GM12878 (cell line): Measurements from ENCODE around the gene MUC5AC. TPM values are rescaled to one million over a fixed set of nuclear protein-coding genes. Genes with fewer than 3 reads are reported as not detected.

ENCODE experiments used
- ATAC-seq: fragments of 200-7000 bp; cut with Tn5 transposase; 3 replicates; pipeline ENCODE4 v1.9.1; 2020; ENCODE audit warnings: mild to moderate bottlenecking, moderate library complexity
- BruUV-seq: library from RNA; stranded (reverse); fragments of 400-500 nt; replicated peaks from 2 replicates; lab custom pipeline; 2021; lab: Mats Ljungman, UMichigan
- CTCF ChIA-PET: fragments of 300-600 bp; sonication (Branson Sonifier 250); formaldehyde crosslinking; extraction: SDS; loops from one replicate; lab custom pipeline; 2021; ENCODE audit warnings: inconsistent platforms; lab: Yijun Ruan, JAX
- POLR2A ChIA-PET: fragments of 350-600 bp; formaldehyde crosslinking; extraction: SDS; loops from one replicate; lab custom pipeline; 2021; ENCODE audit warnings: inconsistent platforms; lab: Charles Lee
- RAD21 ChIA-PET: fragments of 300-600 bp; sonication (Branson Sonifier 250); formaldehyde crosslinking; loops from one replicate; lab custom pipeline; 2023; ENCODE audit warnings: antibody characterized with exemption; ENCODE audit not compliant: unreplicated experiment; lab: Charles Lee
- SMC1A ChIA-PET: fragments of 300-600 bp; sonication (Branson Sonifier 250); formaldehyde crosslinking; loops from one replicate; lab custom pipeline; 2023; ENCODE audit not compliant: unreplicated experiment, uncharacterized antibody; lab: Charles Lee
- DNase-seq: peaks from one replicate; pipeline ENCODE4 v3.0.0-alpha.2; 2011; ENCODE audit warnings: low read depth, low spot score
- FAIRE-seq: peaks from 3 replicates; lab custom pipeline; 2011; peaks lifted over from hg19 to GRCh38; lab: Jason Lieb, UNC
- H2AFZ ChIP-seq: 2 replicates; pipeline ENCODE4 v1.6.0; 2011; ENCODE audit warnings: low read depth, low read length, control low read depth; ENCODE audit not compliant: control insufficient read depth
- H3K27ac ChIP-seq: 2 replicates; pipeline ENCODE4 v1.5.1; 2011; ENCODE audit warnings: control low read depth; ENCODE audit not compliant: control insufficient read depth, insufficient read depth
- H3K27me3 ChIP-seq, 2 experiments: replicated peaks in 1 of 2; 2 replicates each; pipeline versions ENCODE4 v1.6.0 to v1.6.1; 2011; ENCODE audit warnings: low read length in 1 of 2; ENCODE audit not compliant: control insufficient read depth in 2 of 2, insufficient read depth in 2 of 2
- H3K36me3 ChIP-seq, 2 experiments: 2 replicates each; pipeline ENCODE4 v1.5.1; 2011; ENCODE audit warnings: low read length in 1 of 2; ENCODE audit not compliant: control insufficient read depth in 2 of 2, insufficient read depth in 2 of 2
- H3K4me1 ChIP-seq: 2 replicates; pipeline ENCODE4 v1.6.1; 2011; ENCODE audit warnings: mild to moderate bottlenecking, low read length, moderate library complexity, mixed read lengths; ENCODE audit not compliant: control insufficient read depth, insufficient read depth
- H3K4me2 ChIP-seq: 2 replicates; pipeline ENCODE4 v1.6.0; 2011; ENCODE audit warnings: control low read depth; ENCODE audit not compliant: control insufficient read depth, insufficient read depth
- H3K4me3 ChIP-seq: fragments of 200-600 bp; sonication (generic); 2 replicates; pipeline ENCODE4 v1.5.1; 2016
- H3K79me2 ChIP-seq: 2 replicates; pipeline ENCODE4 v1.6.0; 2011; ENCODE audit warnings: low read length; ENCODE audit not compliant: control insufficient read depth, insufficient read depth
- H3K9ac ChIP-seq: 2 replicates; pipeline ENCODE4 v1.8.0; 2011; ENCODE audit warnings: low read length, control low read depth, mixed read lengths; ENCODE audit not compliant: control insufficient read depth, insufficient read depth
- H3K9me3 ChIP-seq: replicated peaks from 3 replicates; pipeline ENCODE4 v1.5.1; 2011; ENCODE audit warnings: mild to moderate bottlenecking, low read length; ENCODE audit not compliant: control insufficient read depth, insufficient read depth
- H4K20me1 ChIP-seq: 2 replicates; pipeline ENCODE4 v1.6.0; 2011; ENCODE audit not compliant: control insufficient read depth, insufficient read depth
- CBX3 ChIP-seq: fragments of 200-600 bp; sonication (generic); IDR thresholded peaks from 2 replicates; pipeline ENCODE4 v1.6.1; 2016; ENCODE audit warnings: low read depth, borderline replicate concordance
- CHD4 ChIP-seq: fragments of 200-600 bp; sonication (generic); IDR thresholded peaks from 2 replicates; pipeline ENCODE4 v1.6.1; 2016; ENCODE audit warnings: mild to moderate bottlenecking
- NFIC ChIP-seq: IDR thresholded peaks from 2 replicates; pipeline ENCODE4 v1.6.1; 2012; ENCODE audit warnings: low read depth, mild to moderate bottlenecking, inconsistent platforms, low read length, moderate library complexity
- PAX5 ChIP-seq: IDR thresholded peaks from 2 replicates; pipeline ENCODE4 v1.6.1; 2011; ENCODE audit warnings: low read depth, low read length, borderline replicate concordance
- RAD21 ChIP-seq: IDR thresholded peaks from 2 replicates; pipeline ENCODE4 v1.6.1; 2011; ENCODE audit warnings: mild to moderate bottlenecking, low read depth, low read length, moderate library complexity; ENCODE audit not compliant: insufficient read depth
- TCF7 ChIP-seq: IDR thresholded peaks from 2 replicates; pipeline ENCODE4 v1.6.1; 2014; ENCODE audit warnings: antibody characterized with exemption, borderline replicate concordance
- USF1 ChIP-seq: IDR thresholded peaks from 2 replicates; pipeline ENCODE4 v1.6.1; 2011; ENCODE audit warnings: borderline replicate concordance, low read depth, mild to moderate bottlenecking, moderate library complexity, mixed read lengths, low read length; ENCODE audit not compliant: insufficient read depth; ENCODE audit errors: extremely low read length
- ZNF384 ChIP-seq: IDR thresholded peaks from 2 replicates; pipeline ENCODE4 v1.6.1; 2012; ENCODE audit warnings: low read depth, mild to moderate bottlenecking, low read length, improper control_type of control experiment, borderline replicate concordance
- ZNF592 ChIP-seq: fragments of 450-650 bp; IDR thresholded peaks from 2 replicates; pipeline ENCODE4 v1.6.1; 2017; ENCODE audit warnings: mild to moderate bottlenecking, moderate library complexity
- WGBS: methylation state at CpG from one replicate; pipeline ENCODE4 v1.1.6; 2016; ENCODE audit warnings: low lambda C conversion rate; ENCODE audit not compliant: insufficient replicate concordance, insufficient coverage; ENCODE audit errors: missing lambda C conversion rate; 5-methylcytosine and 5-hydroxymethylcytosine counted together
- in situ Hi-C: fragments of 300-500 bp; cut with MboI; formaldehyde crosslinking; loops from 9 replicates; pipeline ENCODE4 v1.14.3; 2018; ENCODE audit warnings: mixed read lengths
- intact Hi-C: fragments of 100-400 bp; cut with micrococcal nuclease; formaldehyde crosslinking; loops from one replicate; pipeline ENCODE4 v1.14.2; 2022; ENCODE audit not compliant: unreplicated experiment
- polyA plus RNA-seq, 11 experiments: library from polyadenylated mRNA; depleted of rRNA in 4 of 11; unstranded in 6 of 11; stranded (reverse) in 5 of 11; fragments of >200 nt; fragmentation: Nextera tagmentation in 4 of 11; fragmentation: Illumina TruSeq in 1 of 11; extraction: Ambion mirVana in 4 of 11; extraction: Trizol in 1 of 11; gene quantifications; 1 replicate in 1 of 11; 2 replicates in 10 of 11; pipeline versions ENCODE4 v1.2.1 to v1.2.3, GENCODE V29; 2011 to 2016; ENCODE audit warnings: inconsistent platforms in 2 of 11, missing spikeins in 2 of 11, low read depth in 1 of 11
- total RNA-seq, 4 experiments: library from RNA; depleted of rRNA in 3 of 4; stranded (reverse); fragments of >200 nt in 3 of 4; fragmentation: Illumina TruSeq in 1 of 4; extraction: Trizol in 1 of 4; gene quantifications; 2 replicates each; pipeline versions ENCODE4 v1.2.1 to v1.2.3, GENCODE V29; 2013 to 2021

MUC5AC gene
- total and polyA plus RNA-seq, 10 of the 15 experiments (the other 5 are each of a cell fraction or from before 2014, with no cell fraction given): under 0.01 to 0.01 TPM; not detected in 8

- no peak for FAIRE-seq
- ChIA-PET POLR2A (no interaction called here), CTCF (no interaction called here), RAD21 (no interaction called here), SMC1A (no interaction called here)
- no peak for ATAC-seq
- Histone ChIP-seq H3K9ac (no peak overlapping the region), H3K36me3 (no peaks in the 10 kb centered on the region), H3K4me3 (no peak overlapping the region), H3K4me2 (no peak overlapping the region), H3K4me1 (no peaks in the 10 kb centered on the region), H3K9me3 (no peaks in the 10 kb centered on the region; the same call in 2 of the 3 replicates), H3K79me2 (no peaks in the 10 kb centered on the region), H3K27me3 (no peaks in the 10 kb centered on the region), H3K27ac (no peak overlapping the region), H4K20me1 (no peaks in the 10 kb centered on the region), H2AFZ (no peak overlapping the region)
- intact Hi-C loops (no loop called here), in situ Hi-C loops (no loop called here)
- no peak for DNase-seq
- TF ChIP-seq PAX5 (no peak), RAD21 (no peak), CBX3 (no peak), CHD4 (no peak), NFIC (no peak), ZNF592 (no peak), USF1 (no peak), TCF7 (no peak), ZNF384 (no peak)
- no TSS peak for BruUV-seq
- WGBS: 76% methylated on average over 19 of the region's 22 CpGs
Measured at GRCh38 chr11:1175461-1176223, 17.9 kb downstream of the MUC5AC start.
